ENCODE measurements around the gene GGT7. TPM values are rescaled to one million over a fixed set of nuclear protein-coding genes. Genes with fewer than 3 reads are reported as not detected.

Gene GGT7
- total RNA-seq, 1 experiment from 2014 or later: 11.5 TPM

GRCh38 chr20:34864216-34864615 lies 8.4 kb downstream of the GGT7 start:
- Histone ChIP-seq H3K27ac (ENCODE audit: low read length) (no peak overlapping the region), H3K27me3 (ENCODE audit: control insufficient read depth, insufficient read depth, low read length) (no peaks in the 10 kb centered on the region), H3K36me3 (ENCODE audit: control insufficient read depth, insufficient read depth, low read length) (no peaks in the 10 kb centered on the region), H3K4me3 (ENCODE audit: low read depth in 2 of 2, low read length in 2 of 2) (no peak overlapping the region), H3K4me1 (ENCODE audit: control insufficient read depth, insufficient read depth, low read length) (no peaks in the 10 kb centered on the region), H3K9me3 (ENCODE audit: control insufficient read depth, insufficient read depth, low read depth, low read length) (no peaks in the 10 kb centered on the region)
- no TSS peak for BruUV-seq (replicated peaks)
- POLR2A ChIA-PET: no interaction called here
- CTCF ChIA-PET: no interaction called here
- DNase-seq (ENCODE audit: low read depth, low spot score) (no peak), ATAC-seq (no peak)
- in situ Hi-C loops (cut with HindIII; ENCODE audit: low pct_unique_long_range_greater_than_20kb, low sequenced_read_pairs): no loop called here
- intact Hi-C loops (cut with micrococcal nuclease; ENCODE audit: unreplicated experiment): no loop called here
- no peak for TF ChIP-seq SIN3A (IDR thresholded peaks at IDR 0.05; ENCODE audit: borderline replicate concordance, insufficient read depth, low read depth, low read length)

DNA sequence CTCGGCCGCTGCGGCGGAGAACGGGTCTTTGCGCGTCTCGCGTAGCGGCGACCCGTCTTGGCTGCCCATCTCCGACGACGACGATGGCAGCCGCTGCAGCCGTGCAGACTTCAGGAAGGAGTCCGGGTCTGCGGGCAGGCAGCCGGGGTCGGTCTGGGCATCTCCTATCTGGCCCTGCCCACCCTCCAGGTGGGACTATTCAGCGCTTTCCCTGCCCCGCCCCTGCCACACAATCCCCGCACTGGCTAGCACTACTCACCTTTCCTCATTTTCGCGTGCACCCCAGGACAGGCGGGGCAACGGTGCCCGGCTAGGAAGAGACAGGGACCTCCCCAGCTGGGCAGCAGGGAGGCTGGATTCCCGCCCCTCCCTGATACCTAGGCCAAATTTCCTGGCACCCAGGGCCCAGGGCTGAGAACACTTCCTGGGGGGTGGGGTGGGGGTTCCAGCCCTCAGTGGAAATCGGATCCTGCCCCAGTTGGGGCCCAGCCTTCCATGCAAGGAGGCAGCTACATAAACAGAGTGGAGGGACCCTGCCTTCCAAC lies 9.2 kb downstream of the GGT7 start:
- intact Hi-C loops (cut with micrococcal nuclease; ENCODE audit: unreplicated experiment): no loop called here
- Histone ChIP-seq H3K4me3 (ENCODE audit: low read depth in 2 of 2, low read length in 2 of 2) (no peak overlapping the region), H3K4me1 (ENCODE audit: control insufficient read depth, insufficient read depth, low read length) (no peaks in the 10 kb centered on the region), H3K36me3 (ENCODE audit: control insufficient read depth, insufficient read depth, low read length) (no peaks in the 10 kb centered on the region), H3K9me3 (ENCODE audit: control insufficient read depth, insufficient read depth, low read depth, low read length) (no peaks in the 10 kb centered on the region), H3K27me3 (ENCODE audit: control insufficient read depth, insufficient read depth, low read length) (no peaks in the 10 kb centered on the region), H3K27ac (ENCODE audit: low read length) (no peak overlapping the region)
- DNase-seq (ENCODE audit: low read depth, low spot score) (no peak), ATAC-seq (no peak)
- CTCF ChIA-PET: no interaction called here
- BruUV-seq (replicated peaks): no TSS peak
- TF ChIP-seq TCF7L2 (IDR thresholded peaks at IDR 0.05; ENCODE audit: low read depth, low read length) (no peak), POLR2AphosphoS5 (IDR thresholded peaks at IDR 0.05; ENCODE audit: low read depth, low read length) (no peak), SIN3A (IDR thresholded peaks at IDR 0.05; ENCODE audit: borderline replicate concordance, insufficient read depth, low read depth, low read length) (no peak)
- TF ChIP-seq, protein P1, sequence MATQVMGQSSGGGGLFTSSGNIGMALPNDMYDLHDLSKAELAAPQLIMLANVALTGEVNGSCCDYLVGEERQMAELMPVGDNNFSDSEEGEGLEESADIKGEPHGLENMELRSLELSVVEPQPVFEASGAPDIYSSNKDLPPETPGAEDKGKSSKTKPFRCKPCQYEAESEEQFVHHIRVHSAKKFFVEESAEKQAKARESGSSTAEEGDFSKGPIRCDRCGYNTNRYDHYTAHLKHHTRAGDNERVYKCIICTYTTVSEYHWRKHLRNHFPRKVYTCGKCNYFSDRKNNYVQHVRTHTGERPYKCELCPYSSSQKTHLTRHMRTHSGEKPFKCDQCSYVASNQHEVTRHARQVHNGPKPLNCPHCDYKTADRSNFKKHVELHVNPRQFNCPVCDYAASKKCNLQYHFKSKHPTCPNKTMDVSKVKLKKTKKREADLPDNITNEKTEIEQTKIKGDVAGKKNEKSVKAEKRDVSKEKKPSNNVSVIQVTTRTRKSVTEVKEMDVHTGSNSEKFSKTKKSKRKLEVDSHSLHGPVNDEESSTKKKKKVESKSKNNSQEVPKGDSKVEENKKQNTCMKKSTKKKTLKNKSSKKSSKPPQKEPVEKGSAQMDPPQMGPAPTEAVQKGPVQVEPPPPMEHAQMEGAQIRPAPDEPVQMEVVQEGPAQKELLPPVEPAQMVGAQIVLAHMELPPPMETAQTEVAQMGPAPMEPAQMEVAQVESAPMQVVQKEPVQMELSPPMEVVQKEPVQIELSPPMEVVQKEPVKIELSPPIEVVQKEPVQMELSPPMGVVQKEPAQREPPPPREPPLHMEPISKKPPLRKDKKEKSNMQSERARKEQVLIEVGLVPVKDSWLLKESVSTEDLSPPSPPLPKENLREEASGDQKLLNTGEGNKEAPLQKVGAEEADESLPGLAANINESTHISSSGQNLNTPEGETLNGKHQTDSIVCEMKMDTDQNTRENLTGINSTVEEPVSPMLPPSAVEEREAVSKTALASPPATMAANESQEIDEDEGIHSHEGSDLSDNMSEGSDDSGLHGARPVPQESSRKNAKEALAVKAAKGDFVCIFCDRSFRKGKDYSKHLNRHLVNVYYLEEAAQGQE (IDR thresholded peaks at IDR 0.05; ENCODE audit: insufficient read depth in 1 of 2, low read depth in 2 of 2, low read length in 1 of 2): no peak
- TF ChIP-seq, protein P2, sequence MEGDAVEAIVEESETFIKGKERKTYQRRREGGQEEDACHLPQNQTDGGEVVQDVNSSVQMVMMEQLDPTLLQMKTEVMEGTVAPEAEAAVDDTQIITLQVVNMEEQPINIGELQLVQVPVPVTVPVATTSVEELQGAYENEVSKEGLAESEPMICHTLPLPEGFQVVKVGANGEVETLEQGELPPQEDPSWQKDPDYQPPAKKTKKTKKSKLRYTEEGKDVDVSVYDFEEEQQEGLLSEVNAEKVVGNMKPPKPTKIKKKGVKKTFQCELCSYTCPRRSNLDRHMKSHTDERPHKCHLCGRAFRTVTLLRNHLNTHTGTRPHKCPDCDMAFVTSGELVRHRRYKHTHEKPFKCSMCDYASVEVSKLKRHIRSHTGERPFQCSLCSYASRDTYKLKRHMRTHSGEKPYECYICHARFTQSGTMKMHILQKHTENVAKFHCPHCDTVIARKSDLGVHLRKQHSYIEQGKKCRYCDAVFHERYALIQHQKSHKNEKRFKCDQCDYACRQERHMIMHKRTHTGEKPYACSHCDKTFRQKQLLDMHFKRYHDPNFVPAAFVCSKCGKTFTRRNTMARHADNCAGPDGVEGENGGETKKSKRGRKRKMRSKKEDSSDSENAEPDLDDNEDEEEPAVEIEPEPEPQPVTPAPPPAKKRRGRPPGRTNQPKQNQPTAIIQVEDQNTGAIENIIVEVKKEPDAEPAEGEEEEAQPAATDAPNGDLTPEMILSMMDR (IDR thresholded peaks at IDR 0.05): no peak
- in situ Hi-C loops (cut with HindIII; ENCODE audit: low pct_unique_long_range_greater_than_20kb, low sequenced_read_pairs): no loop called here
- POLR2A ChIA-PET: no interaction called here

DNA sequence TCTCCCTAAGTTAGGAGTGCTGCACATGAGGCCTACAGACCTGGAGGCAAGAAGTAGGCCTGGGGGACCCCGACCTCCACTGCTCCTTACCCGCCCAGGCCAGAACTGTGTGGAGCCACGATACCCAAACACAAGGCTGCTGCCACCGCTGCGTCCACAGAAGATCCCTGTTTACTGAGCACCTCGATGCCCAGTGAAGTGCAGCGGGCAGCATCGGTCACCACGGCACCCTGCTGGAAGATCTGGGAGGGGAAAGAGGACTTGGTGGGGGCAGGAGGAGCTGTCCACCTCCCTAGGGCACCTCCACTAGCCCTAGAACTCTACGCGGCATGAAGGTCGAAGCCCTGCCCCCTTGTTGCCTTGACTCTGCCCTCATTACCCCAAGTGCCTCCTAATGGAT lies 9.9 kb downstream of the GGT7 start:
- intact Hi-C loops (cut with micrococcal nuclease; ENCODE audit: unreplicated experiment) (no loop called here), in situ Hi-C loops (cut with HindIII; ENCODE audit: low pct_unique_long_range_greater_than_20kb, low sequenced_read_pairs) (no loop called here)
- Histone ChIP-seq H3K36me3 (ENCODE audit: control insufficient read depth, insufficient read depth, low read length) (no peaks in the 10 kb centered on the region), H3K27me3 (ENCODE audit: control insufficient read depth, insufficient read depth, low read length) (no peaks in the 10 kb centered on the region), H3K4me1 (ENCODE audit: control insufficient read depth, insufficient read depth, low read length) (no peaks in the 10 kb centered on the region), H3K9me3 (ENCODE audit: control insufficient read depth, insufficient read depth, low read depth, low read length) (no peaks in the 10 kb centered on the region), H3K4me3 (ENCODE audit: low read depth in 2 of 2, low read length in 2 of 2) (no peak overlapping the region), H3K27ac (ENCODE audit: low read length) (no peak overlapping the region)
- ATAC-seq (no peak), DNase-seq (ENCODE audit: low read depth, low spot score) (no peak)
- TF ChIP-seq POLR2AphosphoS5 (IDR thresholded peaks at IDR 0.05; ENCODE audit: low read depth, low read length): no peak
- TF ChIP-seq, protein P1 (IDR thresholded peaks at IDR 0.05; ENCODE audit: insufficient read depth in 1 of 2, low read depth in 2 of 2, low read length in 1 of 2): no peak
- TF ChIP-seq TCF7L2 (IDR thresholded peaks at IDR 0.05; ENCODE audit: low read depth, low read length): no peak
- no peak for TF ChIP-seq SIN3A (IDR thresholded peaks at IDR 0.05; ENCODE audit: borderline replicate concordance, insufficient read depth, low read depth, low read length)
- TF ChIP-seq, protein P2 (IDR thresholded peaks at IDR 0.05): no peak
- ChIA-PET POLR2A (no interaction called here), CTCF (interaction anchor here (0.6 kb wide), 1 partner anchor 364 kb away, joined by 5 read pairs; no protein-coding TSS in a partner anchor)
- BruUV-seq (replicated peaks): no TSS peak
